GM19455 (cell line): ENCODE results near the gene PDLIM5.

Experiments used
- ATAC-seq: cut with Tn5 transposase; IDR thresholded peaks from one replicate; pipeline ENCODE4 v1.9.1; 2021; ENCODE audit not compliant: unreplicated experiment

PDLIM5 gene

DNA sequence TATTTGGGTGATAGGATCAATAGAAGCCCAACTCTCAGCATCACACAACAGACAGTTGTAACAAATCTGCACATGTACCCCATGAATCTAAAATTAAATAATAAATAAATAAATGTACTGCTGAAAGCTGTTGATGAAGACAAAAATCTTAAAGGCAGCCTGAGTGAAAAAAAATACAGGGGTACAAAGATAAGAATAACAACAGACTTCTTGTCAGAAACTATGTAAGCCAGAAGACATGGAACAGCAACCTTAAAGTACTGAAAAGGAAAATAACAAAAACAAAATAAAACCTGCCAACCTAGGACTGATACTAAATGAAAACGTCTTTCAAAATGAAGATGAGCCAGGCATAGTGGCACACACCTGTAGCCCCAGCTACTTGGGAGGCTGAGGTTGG is 25.0 kb upstream of the PDLIM5 start:
- no peak for ATAC-seq

DNA sequence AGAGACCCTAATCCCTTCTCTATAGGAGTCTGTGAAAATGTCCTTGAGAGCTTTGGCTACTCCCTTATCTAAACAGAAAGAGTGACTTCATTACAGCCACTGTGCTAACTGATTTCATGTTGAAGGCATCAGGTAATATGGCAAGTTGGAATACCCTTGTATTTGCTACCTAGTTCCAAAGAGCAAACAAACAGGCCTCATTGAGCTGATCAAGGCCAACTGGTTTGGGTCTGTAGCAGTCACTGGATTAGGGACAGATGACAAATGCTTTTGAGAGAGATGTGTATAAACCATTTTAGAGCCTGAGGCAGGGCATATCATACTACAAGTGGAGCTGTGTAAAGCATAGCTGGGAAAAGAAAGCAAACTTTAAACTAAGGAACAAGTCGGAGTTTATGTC is 22.9 kb upstream of the PDLIM5 start:
- no peak for ATAC-seq

DNA sequence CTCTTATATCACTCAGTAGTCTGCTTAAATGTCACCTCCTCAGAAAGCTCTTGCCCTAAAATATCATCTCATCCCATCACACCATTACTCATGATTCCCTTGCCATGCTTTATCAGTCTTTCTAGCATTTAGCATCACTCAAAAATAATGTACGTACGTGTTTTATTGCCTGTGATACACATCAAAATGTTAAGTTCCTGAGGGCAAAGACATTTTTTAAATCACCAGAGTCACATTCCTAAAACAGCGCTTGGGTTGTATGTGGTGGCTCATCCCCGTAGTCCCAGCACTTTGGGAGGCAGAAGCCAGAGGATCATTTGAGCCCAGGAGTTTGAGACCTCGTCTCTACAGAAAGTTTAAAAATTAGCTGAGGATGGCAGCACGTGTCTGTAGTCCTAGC is 21.3 kb upstream of the PDLIM5 start:
- ATAC-seq, result no peak

DNA sequence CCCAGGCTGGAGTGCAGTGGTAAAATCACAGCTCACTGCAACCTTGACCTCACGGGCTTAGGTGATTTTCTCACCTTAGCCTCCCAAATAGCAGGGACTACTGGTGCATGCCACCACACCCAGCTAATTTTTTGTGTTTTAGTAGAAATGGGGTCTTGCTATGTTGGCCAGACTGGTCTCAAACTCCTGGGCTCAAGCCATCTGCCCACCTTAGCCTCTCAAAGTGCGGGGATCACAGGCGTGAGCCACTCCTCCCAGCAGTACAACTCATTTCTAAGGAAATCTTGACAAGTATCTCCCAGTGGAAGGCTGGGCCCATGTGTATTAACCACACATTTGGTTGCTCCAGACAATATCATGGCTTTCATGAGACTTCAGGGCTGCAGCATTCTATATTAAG is 20.4 kb upstream of the PDLIM5 start:
- no peak for ATAC-seq

DNA sequence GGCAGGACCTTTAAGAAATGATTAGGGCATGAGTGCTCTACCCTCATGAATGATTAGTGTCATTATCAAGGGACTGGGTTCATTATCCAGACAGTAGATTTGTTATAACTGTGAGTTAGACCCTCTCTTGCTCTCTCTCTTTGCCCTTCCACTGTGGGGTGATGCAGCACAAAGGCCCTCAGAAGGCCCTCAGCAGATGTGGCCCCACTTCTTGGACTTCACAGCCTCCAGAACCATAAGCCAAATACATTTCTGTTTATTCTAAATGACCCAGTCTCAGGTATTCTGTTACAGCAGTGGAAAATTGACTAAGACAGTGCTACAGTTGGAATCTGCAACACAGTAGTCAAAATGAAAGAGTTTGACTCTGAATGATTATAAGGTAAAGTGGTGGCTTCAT is 17.2 kb upstream of the PDLIM5 start:
- ATAC-seq, result no peak

DNA sequence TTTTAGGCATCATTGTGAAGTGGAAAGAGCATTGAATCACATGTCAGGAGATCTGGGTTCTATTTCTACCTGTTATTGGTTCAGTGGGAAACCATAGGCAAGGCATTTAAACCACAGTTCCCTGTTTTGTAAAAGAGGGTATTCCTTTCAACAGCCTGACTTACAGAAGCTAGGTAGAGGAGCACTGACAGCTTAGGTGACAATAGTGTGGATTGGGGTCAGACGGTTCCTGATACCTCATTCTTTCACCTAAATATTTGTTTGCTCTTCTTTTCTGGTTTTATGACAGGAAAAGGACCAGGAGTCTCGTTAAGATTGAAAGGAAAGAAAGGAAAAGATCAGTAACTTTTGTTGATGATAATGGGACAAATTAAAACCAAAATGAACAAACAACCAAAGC is 15.9 kb upstream of the PDLIM5 start:
- ATAC-seq, result no peak

DNA sequence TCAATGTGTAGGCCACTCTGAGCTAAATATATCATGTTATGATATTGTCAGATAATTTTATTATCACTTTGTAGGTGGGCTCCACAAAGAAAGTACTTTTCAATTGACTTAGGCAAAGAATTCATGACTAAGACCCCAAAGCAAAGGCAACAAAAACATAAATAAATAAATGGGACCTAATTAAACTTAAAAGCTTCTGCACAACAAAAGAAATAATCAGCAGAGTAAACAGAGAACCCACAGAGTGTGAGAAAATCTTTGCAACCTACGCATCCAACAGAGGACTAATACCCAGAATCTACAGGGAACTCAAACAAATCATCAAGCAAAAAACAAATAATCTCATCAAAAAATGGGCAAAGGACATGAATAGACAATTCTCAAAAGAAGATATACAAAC is 15.2 kb upstream of the PDLIM5 start:
- ATAC-seq, result no peak

DNA sequence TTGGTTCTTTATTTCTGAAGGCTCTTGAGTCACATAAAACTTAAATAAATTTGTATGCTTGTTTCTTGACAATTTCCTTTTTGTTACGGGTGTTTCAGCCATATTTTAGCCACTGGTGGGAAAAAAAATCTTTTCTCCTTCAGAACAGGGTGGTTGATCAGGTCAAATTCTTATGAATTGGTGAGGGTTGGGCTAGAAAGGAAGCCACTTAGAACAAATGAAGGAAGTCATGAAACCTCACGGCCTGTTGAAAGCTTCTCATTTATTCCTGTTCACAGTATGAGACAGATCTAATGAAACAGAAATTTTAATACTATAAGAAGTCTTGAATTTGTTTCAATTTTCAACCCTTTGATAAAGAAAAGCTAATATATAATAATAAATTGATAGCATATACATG is 12.1 kb upstream of the PDLIM5 start:
- ATAC-seq, result no peak

DNA sequence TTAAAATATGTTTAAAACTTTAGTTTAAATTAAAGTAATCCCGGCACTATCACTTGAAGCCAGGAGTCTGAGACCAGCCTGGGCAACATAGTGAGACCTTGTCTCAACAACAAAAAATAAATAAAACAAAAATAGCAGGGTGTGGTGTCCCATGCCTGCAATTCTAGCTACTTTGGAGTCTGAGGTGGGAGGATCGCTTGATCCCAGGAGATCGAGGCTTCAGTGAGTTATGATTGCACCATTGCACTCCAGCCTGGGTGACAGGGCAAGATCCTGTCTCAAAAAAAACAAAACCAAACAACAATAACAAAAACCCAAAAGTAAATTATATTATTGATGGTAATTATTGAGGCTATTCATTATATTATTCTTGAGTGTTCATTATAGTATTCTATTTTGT is 9.9 kb upstream of the PDLIM5 start:
- no peak for ATAC-seq

DNA sequence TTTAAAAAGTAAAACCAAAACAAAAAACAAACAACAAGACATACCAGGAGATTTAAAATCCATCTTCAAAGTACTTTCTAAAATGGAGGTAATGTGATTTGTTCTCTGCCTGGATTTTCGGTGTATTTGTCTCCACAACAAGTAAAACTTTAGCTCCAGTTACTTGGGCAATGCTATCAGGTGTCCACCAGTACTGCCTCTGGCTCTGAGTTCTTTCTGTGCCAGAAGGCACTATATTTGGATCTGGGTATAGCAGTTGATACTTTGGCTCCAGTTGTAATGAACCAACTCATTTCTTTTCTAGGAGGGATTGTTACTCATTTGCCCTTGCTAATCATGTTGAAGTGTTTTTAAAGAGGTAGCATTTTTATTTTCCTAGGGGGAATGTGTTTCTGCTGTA is 9.5 kb upstream of the PDLIM5 start:
- no peak for ATAC-seq

DNA sequence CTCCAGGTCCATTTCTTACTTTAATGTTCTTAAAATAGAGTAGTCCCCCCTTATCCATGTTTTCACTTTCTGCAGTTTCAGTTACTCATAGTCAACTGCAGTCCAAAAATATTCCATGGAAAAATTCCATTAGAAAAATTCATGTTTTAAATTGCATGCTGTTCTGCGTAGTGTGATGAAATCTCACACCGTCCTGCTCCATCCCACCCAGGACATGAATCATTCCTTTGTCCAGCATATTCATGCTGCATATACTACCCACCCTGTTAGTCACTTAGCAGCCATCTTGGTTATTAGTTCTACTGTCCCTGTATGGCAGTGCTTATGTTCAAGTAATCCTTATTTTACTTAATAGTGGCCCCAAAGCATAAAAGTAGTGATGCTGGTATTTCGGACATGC is 5.4 kb upstream of the PDLIM5 start:
- ATAC-seq, result no peak

DNA sequence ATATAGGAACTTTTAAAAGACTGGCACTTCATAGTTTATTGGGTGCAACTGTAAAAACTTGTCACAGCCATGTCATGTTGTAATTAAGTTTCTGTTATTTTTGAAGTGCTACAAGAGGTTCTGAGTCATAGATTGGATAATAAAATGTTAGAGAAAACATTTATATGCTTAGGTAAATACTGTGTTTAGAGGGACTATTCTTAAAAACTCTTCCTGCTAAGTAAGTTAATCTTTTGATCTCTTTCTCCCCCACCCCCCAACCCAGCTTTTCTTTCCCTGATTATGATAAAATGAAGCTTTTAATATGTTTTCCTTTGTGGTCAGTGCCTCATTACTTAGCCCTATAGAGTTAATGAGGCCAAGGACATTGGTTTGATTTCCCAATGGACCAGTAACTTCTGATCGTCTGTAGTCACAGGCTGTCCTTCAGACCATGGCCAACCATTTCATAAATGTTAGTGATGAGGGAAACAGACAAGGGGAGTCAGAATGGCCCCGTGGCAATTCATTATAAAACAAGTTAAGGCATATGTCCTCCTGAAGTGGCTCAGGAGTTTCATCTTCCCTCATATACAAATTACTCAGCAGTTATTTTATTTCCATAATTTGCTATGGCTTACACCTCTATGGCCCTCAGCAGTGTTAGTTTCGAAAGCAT is 3.9 kb upstream of the PDLIM5 start:
- no peak for ATAC-seq

DNA sequence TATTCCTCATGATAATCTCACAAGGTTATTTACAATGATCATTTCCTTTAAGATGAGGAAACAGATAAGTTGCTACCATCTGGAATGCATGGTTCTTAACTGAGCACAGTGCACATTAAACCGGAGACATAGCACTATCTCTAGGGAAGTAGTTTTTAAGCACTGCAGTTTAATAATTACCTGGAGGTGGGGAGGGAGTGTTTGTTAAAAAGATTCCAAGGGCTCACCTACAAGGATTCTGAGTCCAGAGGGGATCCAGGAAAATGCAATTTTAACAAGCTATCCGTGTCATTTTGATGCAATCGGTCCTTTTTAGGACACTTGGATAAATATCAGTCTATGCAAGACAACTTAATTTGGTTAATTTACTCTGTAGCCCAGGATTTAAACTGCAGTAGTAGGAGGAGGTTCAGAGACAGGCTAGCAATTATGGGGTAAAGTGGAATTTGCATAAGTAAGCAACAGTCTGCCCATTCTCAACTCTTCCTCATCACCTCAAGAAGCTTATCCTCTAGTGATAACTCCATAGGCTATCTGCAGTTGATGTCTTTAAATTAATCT is 2.8 kb upstream of the PDLIM5 start:
- ATAC-seq, result no peak

DNA sequence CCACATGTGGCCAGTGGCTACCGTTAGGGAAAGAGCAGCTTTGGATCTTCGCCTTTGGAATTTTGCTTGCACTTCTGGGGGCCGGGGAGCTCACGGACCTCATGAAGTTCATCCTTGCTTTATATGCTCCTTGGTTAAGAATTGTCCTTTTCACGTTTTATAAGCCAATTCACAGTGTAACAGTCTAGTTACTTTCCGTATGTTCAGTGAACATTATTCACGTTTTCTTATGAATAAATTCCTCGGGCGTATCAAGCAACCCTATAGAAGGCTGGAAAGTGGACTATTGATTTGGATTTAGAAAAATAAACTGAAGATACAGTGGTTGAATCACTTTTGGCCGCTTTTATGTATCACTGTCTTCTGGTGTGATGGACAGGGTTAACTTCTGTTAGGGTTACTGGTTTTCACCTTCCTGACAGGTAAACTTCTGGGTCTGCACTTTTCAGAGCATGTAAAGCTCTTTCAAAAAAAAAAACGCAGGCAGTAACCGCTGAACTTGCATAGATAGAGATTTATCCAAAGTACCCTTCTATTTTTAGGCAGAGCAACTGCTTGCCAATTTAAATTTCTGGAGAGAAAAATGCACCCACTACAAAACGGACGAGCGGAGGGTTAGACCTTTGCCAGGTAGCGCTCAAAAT is 569 bp upstream of the PDLIM5 start:
- no peak for ATAC-seq

DNA sequence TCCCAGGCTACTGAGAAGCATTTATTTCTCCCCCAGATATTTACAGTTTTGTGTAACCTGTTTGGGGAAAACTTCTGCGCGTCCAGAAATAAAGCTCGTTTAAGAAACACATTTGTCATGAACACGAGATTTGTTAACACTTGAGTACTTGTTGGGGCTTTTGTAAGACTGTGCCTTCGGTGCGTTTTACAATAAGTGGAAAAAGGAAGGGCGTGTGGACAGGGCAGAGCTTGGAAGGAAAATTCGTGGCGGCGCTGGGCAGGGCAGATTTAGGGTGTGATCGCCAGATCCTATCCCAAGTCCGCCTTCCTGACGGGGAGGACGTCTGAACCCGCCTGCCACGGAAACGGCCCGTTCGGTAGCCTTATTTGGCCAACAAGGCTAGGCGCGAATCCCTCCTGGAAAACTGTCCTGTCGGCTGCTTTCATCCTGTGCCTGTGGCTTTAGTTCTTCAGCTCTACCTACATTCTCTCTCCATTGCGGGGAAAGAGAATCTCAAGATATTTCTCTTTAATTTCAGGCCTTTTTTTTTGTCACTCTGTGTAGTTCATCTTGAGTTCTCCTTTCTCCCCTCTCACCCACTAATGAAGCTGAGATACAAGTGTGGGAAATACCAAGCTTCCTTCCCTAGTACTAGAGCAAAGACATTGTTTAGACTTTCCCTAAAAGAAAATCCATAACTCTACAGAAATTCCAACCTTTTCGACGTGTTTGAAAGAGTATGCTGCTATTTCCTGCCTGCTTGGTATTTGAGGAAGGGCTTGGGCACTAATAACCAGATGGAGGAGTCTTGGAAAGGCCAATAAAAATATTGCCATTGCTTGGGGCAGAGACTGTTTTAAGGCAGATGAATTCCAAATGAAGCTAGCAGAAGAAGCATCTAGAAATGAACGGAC is 982 bp downstream of the PDLIM5 start:
- peak; percentile 10 for ATAC-seq

DNA sequence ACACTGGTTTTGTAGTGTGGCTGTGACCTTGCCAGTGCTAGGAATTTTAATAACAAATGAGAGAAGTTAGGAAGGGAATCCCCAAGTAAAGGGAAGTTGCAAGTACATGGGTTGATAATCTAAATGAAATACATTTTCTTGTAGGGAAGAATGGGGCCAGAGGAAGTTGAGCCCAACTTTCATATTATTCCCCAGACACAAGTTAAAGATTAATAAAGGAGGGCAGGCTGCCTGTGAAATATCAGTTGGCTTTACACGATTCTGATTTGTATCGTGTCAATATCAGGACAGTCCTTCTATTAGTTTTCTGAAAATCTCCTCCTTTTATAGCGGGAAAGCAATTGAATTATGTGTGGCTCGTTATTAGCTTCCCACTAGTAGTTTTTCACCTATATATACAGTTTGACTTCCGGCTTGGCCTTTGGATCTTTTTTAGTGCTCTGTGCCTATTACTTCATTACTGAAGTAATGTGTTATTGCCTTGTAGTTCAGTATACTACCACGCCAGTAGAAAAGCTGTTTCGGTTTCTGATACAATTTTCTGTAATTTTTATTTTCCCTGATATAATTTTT is 1.7 kb downstream of the PDLIM5 start:
- no peak for ATAC-seq

DNA sequence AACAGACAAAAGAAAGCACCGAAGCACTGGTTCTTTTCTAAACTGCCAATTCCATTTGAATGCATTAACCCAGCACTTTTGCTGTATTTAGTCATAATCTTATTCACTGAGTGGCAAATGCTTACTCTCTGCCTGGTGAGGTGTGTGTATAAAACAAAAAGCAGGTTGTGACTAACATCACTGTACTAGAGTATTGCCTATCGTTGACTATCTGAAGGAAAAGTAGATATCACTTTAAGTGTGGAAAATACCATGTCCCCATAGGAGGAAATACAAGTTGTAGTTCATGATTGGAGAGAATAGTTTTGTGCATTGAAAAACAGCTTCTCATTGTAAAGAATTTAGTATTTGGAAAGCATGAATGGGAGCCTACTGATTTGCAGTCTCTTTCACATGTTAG is 2.7 kb downstream of the PDLIM5 start:
- ATAC-seq, result no peak

DNA sequence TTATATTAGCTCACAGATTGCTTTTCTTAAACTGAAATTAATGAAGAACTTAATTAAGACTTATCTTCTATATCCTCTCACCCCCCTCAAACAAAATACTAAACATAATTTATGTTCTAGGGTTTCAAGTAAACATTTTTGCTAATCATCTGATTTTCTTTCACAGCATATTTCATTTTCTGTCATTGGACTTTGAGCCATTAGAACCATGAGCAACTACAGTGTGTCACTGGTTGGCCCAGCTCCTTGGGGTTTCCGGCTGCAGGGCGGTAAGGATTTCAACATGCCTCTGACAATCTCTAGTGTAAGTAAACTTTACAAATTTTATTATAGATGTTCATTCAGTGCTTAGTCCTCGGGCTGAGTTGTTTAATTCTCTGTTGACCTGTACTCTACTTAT is 3.3 kb downstream of the PDLIM5 start:
- no peak for ATAC-seq

DNA sequence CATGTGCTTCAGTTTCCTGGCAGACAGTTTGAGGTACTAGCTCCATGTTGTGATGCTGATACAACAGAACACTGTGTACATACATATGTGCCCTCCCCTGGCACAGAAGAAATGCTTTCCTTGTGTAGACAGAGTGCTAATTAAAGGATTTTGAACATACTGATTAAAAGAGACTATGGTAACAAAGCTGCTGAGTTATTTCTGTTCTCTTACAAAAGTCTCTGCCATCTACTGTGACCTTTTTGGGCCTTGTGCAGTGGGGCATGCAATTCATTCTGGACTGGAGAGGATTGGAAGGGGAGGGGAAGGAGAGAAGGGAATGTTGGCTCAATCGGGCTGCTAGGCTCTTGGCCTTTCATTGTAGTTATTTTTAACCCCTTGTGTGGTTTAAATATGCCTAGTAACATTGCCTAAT is 6.0 kb downstream of the PDLIM5 start:
- ATAC-seq, result no peak

DNA sequence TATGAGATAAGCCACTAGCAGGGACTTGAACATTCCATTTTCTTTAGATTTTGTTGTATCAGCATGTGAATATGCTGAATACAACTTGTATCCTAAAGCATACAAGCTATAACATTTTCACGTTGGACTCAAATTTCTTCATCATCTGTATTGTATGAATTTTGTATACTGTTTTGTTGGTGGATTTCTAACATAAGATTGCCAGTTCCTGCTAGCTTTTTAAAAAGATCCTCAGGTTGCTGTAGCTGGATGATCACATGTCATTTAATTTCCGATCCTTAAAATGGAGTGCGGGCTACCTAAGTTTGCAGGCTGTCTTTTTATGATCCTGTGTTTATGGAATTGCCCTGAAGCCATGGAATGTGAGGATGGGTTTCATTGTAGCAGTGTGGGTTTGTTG is 6.9 kb downstream of the PDLIM5 start:
- no peak for ATAC-seq

DNA sequence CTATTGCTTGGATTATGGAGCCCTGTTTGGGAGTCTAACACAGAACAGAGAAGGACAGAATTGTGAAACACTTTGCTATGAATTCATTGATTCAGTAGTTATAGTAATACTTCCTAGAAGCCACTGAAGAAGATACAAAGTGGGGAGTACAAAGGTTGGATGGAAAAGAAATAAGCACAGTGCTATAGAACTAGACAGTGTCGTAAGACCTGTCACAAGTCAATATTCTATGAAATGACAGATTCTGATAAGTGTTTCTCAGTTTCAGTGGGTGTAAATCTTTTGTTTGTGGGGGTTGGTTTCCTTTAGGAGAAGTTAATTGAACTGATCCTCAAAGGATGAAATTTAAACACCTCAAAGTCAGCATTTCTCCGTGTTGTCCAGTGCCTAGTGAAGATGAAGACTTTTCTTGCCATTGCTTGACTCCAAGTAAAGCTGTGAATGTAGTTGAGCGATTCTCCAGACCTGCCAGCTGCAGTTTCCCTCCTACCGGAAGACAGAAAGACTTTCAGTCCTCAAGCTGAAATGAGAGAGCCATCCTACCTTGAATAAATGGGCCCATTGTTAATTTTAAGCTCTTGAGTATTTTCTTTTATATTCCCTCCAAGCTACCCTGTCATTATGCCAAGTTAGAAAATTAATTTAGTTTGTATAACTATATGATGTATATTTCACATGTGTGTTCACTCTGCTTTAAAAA is 7.9 kb downstream of the PDLIM5 start:
- no peak for ATAC-seq
